ENCODE results near the gene ANKS1A.

ANKS1A gene

GRCh38 chr6:35058865-35059522 lies 169.9 kb downstream of the ANKS1A start:
- DNase-seq, result no peak

GRCh38 chr6:35059596-35060345 lies 170.7 kb downstream of the ANKS1A start:
- DNase-seq, result no peak

GRCh38 chr6:35061102-35061615 lies 172.1 kb downstream of the ANKS1A start:
- no peak for DNase-seq

- no peak for DNase-seq
These were observed 172.8 kb downstream of the ANKS1A start for GRCh38 chr6:35061651-35062410.

- DNase-seq, result no peak
These were observed 173.9 kb downstream of the ANKS1A start for GRCh38 chr6:35062676-35063574.

- DNase-seq, result no peak
These were observed 174.7 kb downstream of the ANKS1A start for GRCh38 chr6:35063701-35064280.

GRCh38 chr6:35064290-35064689 lies 175.2 kb downstream of the ANKS1A start:
- DNase-seq, result no peak

GRCh38 chr6:35064757-35065440 lies 175.8 kb downstream of the ANKS1A start:
- no peak for DNase-seq

- DNase-seq, result no peak
These were observed 176.4 kb downstream of the ANKS1A start for GRCh38 chr6:35065441-35065800.

- DNase-seq, result no peak
These were observed 176.8 kb downstream of the ANKS1A start for GRCh38 chr6:35065870-35066269.

GRCh38 chr6:35067234-35067633 lies 178.2 kb downstream of the ANKS1A start:
- DNase-seq, result no peak

- DNase-seq, result no peak
These were observed 179.2 kb downstream of the ANKS1A start for GRCh38 chr6:35068206-35068605.

GRCh38 chr6:35068644-35069043 lies 179.6 kb downstream of the ANKS1A start:
- DNase-seq, result no peak

- no peak for DNase-seq
These were observed 180.2 kb downstream of the ANKS1A start for GRCh38 chr6:35069262-35069661.

GRCh38 chr6:35070111-35070510 lies 181.1 kb downstream of the ANKS1A start:
- no peak for DNase-seq

- DNase-seq, result no peak
These were observed 182.4 kb downstream of the ANKS1A start for GRCh38 chr6:35071347-35071994.

- DNase-seq, result no peak
These were observed 183.1 kb downstream of the ANKS1A start for GRCh38 chr6:35072051-35072697.

- DNase-seq, result no peak
These were observed 183.6 kb downstream of the ANKS1A start for GRCh38 chr6:35072698-35073055.

- no peak for DNase-seq
These were observed 184.2 kb downstream of the ANKS1A start for GRCh38 chr6:35073211-35073610.

- no peak for DNase-seq
These were observed 184.9 kb downstream of the ANKS1A start for GRCh38 chr6:35073766-35074471.
